Caco-2 (cell line): ENCODE data around the gene PLEKHG4B. TPM values are rescaled to one million over a fixed set of nuclear protein-coding genes. Genes with fewer than 3 reads are reported as not detected.

Experiments used
- BruUV-seq: library from RNA; stranded (reverse); fragments of 400-500 nt; replicated peaks from 2 replicates; lab custom pipeline; 2021; lab: Mats Ljungman, UMichigan
- CTCF ChIA-PET: fragments of 300-600 bp; sonication (Branson Sonifier 250); formaldehyde crosslinking; loops from one replicate; lab custom pipeline; 2022; ENCODE audit warnings: antibody characterized with exemption; lab: Charles Lee
- POLR2A ChIA-PET: fragments of 300-600 bp; sonication (Branson Sonifier 250); formaldehyde crosslinking; loops from one replicate; lab custom pipeline; 2022; ENCODE audit warnings: antibody characterized with exemption; lab: Charles Lee
- DNase-seq, 2 experiments: peaks; one replicate each; pipeline versions ENCODE4 v3.0.0 to v3.0.0-alpha.2; 2020 to 2022
- H3K27me3 ChIP-seq: replicated peaks from 2 replicates; pipeline ENCODE4 v1.6.0; 2011; ENCODE audit warnings: low read length; ENCODE audit not compliant: control insufficient read depth, insufficient read depth
- H3K36me3 ChIP-seq: 2 replicates; pipeline ENCODE4 v1.5.1; 2011; ENCODE audit warnings: low read length; ENCODE audit not compliant: control insufficient read depth, insufficient read depth
- H3K4me1 ChIP-seq: fragments of 250-450 bp; sonication (Bioruptor Pico); 2 replicates; pipeline ENCODE4 v1.5.1; 2020; ENCODE audit warnings: mild to moderate bottlenecking
- H3K4me3 ChIP-seq: 2 replicates; pipeline ENCODE4 v1.5.1; 2011; ENCODE audit warnings: low read depth, mild to moderate bottlenecking, control low read depth, low read length
- H3K9me3 ChIP-seq: fragments of 250-450 bp; sonication (Bioruptor Pico); 2 replicates; pipeline ENCODE4 v1.5.1; 2020; ENCODE audit warnings: mild to moderate bottlenecking, moderate library complexity
- H3K27ac Mint-ChIP-seq: one replicate; pipeline ENCODE4 v1.8.0; 2022; ENCODE audit warnings: mixed read lengths; ENCODE audit not compliant: unreplicated experiment
- H3K27me3 Mint-ChIP-seq: one replicate; pipeline ENCODE4 v1.8.0; 2022; ENCODE audit warnings: mixed read lengths; ENCODE audit not compliant: insufficient read depth, unreplicated experiment
- H3K36me3 Mint-ChIP-seq: one replicate; pipeline ENCODE4 v1.8.0; 2022; ENCODE audit warnings: mild to moderate bottlenecking, mixed read lengths; ENCODE audit not compliant: insufficient read depth, unreplicated experiment
- H3K4me1 Mint-ChIP-seq: one replicate; pipeline ENCODE4 v1.8.0; 2022; ENCODE audit warnings: low read depth, mixed read lengths; ENCODE audit not compliant: unreplicated experiment
- H3K4me3 Mint-ChIP-seq: one replicate; pipeline ENCODE4 v1.8.0; 2022; ENCODE audit warnings: mild to moderate bottlenecking, moderate library complexity, mixed read lengths; ENCODE audit not compliant: unreplicated experiment
- H3K9me3 Mint-ChIP-seq: one replicate; pipeline ENCODE4 v1.8.0; 2022; ENCODE audit warnings: mixed read lengths; ENCODE audit not compliant: unreplicated experiment
- CTCF ChIP-seq, 2 experiments: fragments of 200-600 bp in 1 of 2; IDR thresholded peaks; 1 replicate in 1 of 2; 2 replicates in 1 of 2; pipeline versions ENCODE4 v1.5.1 to v1.8.0; 2011 to 2022; ENCODE audit warnings: antibody characterized with exemption in 1 of 2, control low read depth in 1 of 2, inconsistent platforms in 1 of 2, low read depth in 1 of 2, low read length in 1 of 2, mild to moderate bottlenecking in 1 of 2, moderate library complexity in 1 of 2; ENCODE audit not compliant: insufficient read depth in 1 of 2, severe bottlenecking in 1 of 2, unreplicated experiment in 1 of 2
- intact Hi-C: fragments of 100-400 bp; cut with micrococcal nuclease; formaldehyde crosslinking; loops from one replicate; pipeline ENCODE4 v1.10.0; 2022; ENCODE audit not compliant: unreplicated experiment
- total RNA-seq: library from RNA; stranded (reverse); gene quantifications from 2 replicates; pipeline ENCODE4 v1.2.3, GENCODE V29; 2022

The PLEKHG4B gene
- total RNA-seq, 1 experiment from 2014 or later: 15.0 TPM

GRCh38 chr5:166441-167372 is 74.7 kb downstream of the PLEKHG4B start:
- intact Hi-C loops: no loop called here
- H3K36me3 Mint-ChIP-seq: peaks cover 29% of the 10 kb centered on the region
- H3K4me1 ChIP-seq: no peaks in the 10 kb centered on the region
- no peaks in the 10 kb centered on the region for H3K27me3 ChIP-seq
- DNase-seq: peak in 1 of 2 experiments; percentile 33
- POLR2A ChIA-PET: no interaction called here
- CTCF ChIA-PET: no interaction called here
- no peaks in the 10 kb centered on the region for H3K4me1 Mint-ChIP-seq
- no peaks in the 10 kb centered on the region for H3K36me3 ChIP-seq
- H3K9me3 ChIP-seq: no peaks in the 10 kb centered on the region
- H3K4me3 ChIP-seq: no peak overlapping the region
- H3K4me3 Mint-ChIP-seq: no peak overlapping the region
- H3K9me3 Mint-ChIP-seq: no peaks in the 10 kb centered on the region
- BruUV-seq: no TSS peak
- H3K27me3 Mint-ChIP-seq: no peaks in the 10 kb centered on the region
- TF ChIP-seq CTCF (IDR thresholded peaks at IDR 0.05; ENCODE audit: insufficient read depth in 1 of 2, low read depth in 1 of 2, low read length in 1 of 2, severe bottlenecking in 1 of 2, unreplicated experiment in 1 of 2): no peak
- no peak overlapping the region for H3K27ac Mint-ChIP-seq

GRCh38 chr5:167511-167910 is 75.5 kb downstream of the PLEKHG4B start:
- intact Hi-C loops: no loop called here
- no peak overlapping the region for H3K4me3 ChIP-seq
- Mint-ChIP-seq H3K4me3 (no peak overlapping the region), H3K4me1 (no peaks in the 10 kb centered on the region), H3K36me3 (peaks cover 27% of the 10 kb centered on the region), H3K27me3 (no peaks in the 10 kb centered on the region), H3K9me3 (no peaks in the 10 kb centered on the region), H3K27ac (no peak overlapping the region)
- BruUV-seq: no TSS peak
- POLR2A ChIA-PET: no interaction called here
- no peaks in the 10 kb centered on the region for H3K4me1 ChIP-seq
- CTCF ChIA-PET: no interaction called here
- no peaks in the 10 kb centered on the region for H3K27me3 ChIP-seq
- no peaks in the 10 kb centered on the region for H3K9me3 ChIP-seq
- no peaks in the 10 kb centered on the region for H3K36me3 ChIP-seq
- DNase-seq: no peak
- TF ChIP-seq CTCF (IDR thresholded peaks at IDR 0.05; ENCODE audit: insufficient read depth in 1 of 2, low read depth in 1 of 2, low read length in 1 of 2, severe bottlenecking in 1 of 2, unreplicated experiment in 1 of 2): no peak

- no peaks in the 10 kb centered on the region for H3K27me3 Mint-ChIP-seq
- H3K27me3 ChIP-seq: no peaks in the 10 kb centered on the region
- ChIA-PET CTCF (no interaction called here), POLR2A (no interaction called here)
- no peaks in the 10 kb centered on the region for H3K9me3 Mint-ChIP-seq
- intact Hi-C loops: no loop called here
- H3K4me3 Mint-ChIP-seq: no peak overlapping the region
- H3K4me1 ChIP-seq: no peaks in the 10 kb centered on the region
- H3K36me3 ChIP-seq: no peaks in the 10 kb centered on the region
- H3K27ac Mint-ChIP-seq: no peak overlapping the region
- no TSS peak for BruUV-seq
- no peaks in the 10 kb centered on the region for H3K9me3 ChIP-seq
- no peak overlapping the region for H3K4me3 ChIP-seq
- H3K4me1 Mint-ChIP-seq: no peaks in the 10 kb centered on the region
- H3K36me3 Mint-ChIP-seq: peaks cover 21% of the 10 kb centered on the region
- no peak for TF ChIP-seq CTCF (IDR thresholded peaks at IDR 0.05; ENCODE audit: insufficient read depth in 1 of 2, low read depth in 1 of 2, low read length in 1 of 2, severe bottlenecking in 1 of 2, unreplicated experiment in 1 of 2)
- DNase-seq: no peak
Measured at GRCh38 chr5:167982-168660, 76.2 kb downstream of the PLEKHG4B start.
